ENCODE results near the gene TMEM106C.

The TMEM106C gene

GRCh38 chr12:47984331-47984801 is 21.0 kb downstream of the TMEM106C start:
- no peak overlapping the region for H3K4me2 ChIP-seq (ENCODE audit: low read depth, low read length, poor library complexity, severe bottlenecking)
- no peaks in the 10 kb centered on the region for H3K27me3 ChIP-seq (ENCODE audit: insufficient read depth, low read length, poor library complexity, severe bottlenecking)
- H3K4me1 ChIP-seq (ENCODE audit: insufficient read depth, low read length, poor library complexity, severe bottlenecking): peaks cover 1% of the 10 kb centered on the region

GRCh38 chr12:47985596-47986290 is 22.3 kb downstream of the TMEM106C start:
- Histone ChIP-seq H3K79me2 (ENCODE audit: insufficient read depth, low read length) (no peaks in the 10 kb centered on the region), H3K9me2 (replicated peaks; ENCODE audit: low read depth, low read length) (no peaks in the 10 kb centered on the region), H4K20me1 (ENCODE audit: insufficient read depth, low read length, poor library complexity, severe bottlenecking) (no peaks in the 10 kb centered on the region), H2AFZ (ENCODE audit: low read length) (no peak overlapping the region), H3K9ac (ENCODE audit: low read depth, low read length, poor library complexity, severe bottlenecking) (no peak overlapping the region), H3K36me3 (ENCODE audit: insufficient read depth, low read length) (peaks cover 40% of the 10 kb centered on the region; the same call in 1 of the 2 replicates), H3K4me2 (ENCODE audit: low read depth, low read length, poor library complexity, severe bottlenecking) (no peak overlapping the region), H3K9me3 (ENCODE audit: insufficient read depth, low read depth, low read length) (no peaks in the 10 kb centered on the region), H3F3A (ENCODE audit: low read depth) (no peaks in the 10 kb centered on the region), H3K27me3 (ENCODE audit: insufficient read depth, low read length, poor library complexity, severe bottlenecking) (no peaks in the 10 kb centered on the region), H3K4me3 (ENCODE audit: low read length, poor library complexity, severe bottlenecking) (no peak overlapping the region), H3K4me1 (ENCODE audit: insufficient read depth, low read length, poor library complexity, severe bottlenecking) (peaks cover 15% of the 10 kb centered on the region)
- TF ChIP-seq EZH2phosphoT487 (IDR thresholded peaks at IDR 0.05; ENCODE audit: borderline replicate concordance) (no peak), CTCF (conservative IDR thresholded peaks at IDR 0.05; ENCODE audit: low read length) (no peak)

More at GRCh38 chr12:47984331-47984801, 21.0 kb downstream of the TMEM106C start:
- peaks cover 44% of the 10 kb centered on the region; the same call in 1 of the 2 replicates for H3K36me3 ChIP-seq (ENCODE audit: insufficient read depth, low read length)
- no peak overlapping the region for H3K9ac ChIP-seq (ENCODE audit: low read depth, low read length, poor library complexity, severe bottlenecking)
- no peak overlapping the region for H3K4me3 ChIP-seq (ENCODE audit: low read length, poor library complexity, severe bottlenecking)
- no peaks in the 10 kb centered on the region for H3K9me2 ChIP-seq (replicated peaks; ENCODE audit: low read depth, low read length)
- no peak for TF ChIP-seq CTCF (conservative IDR thresholded peaks at IDR 0.05; ENCODE audit: low read length)
- TF ChIP-seq EZH2phosphoT487 (IDR thresholded peaks at IDR 0.05; ENCODE audit: borderline replicate concordance): no peak
- H3K79me2 ChIP-seq (ENCODE audit: insufficient read depth, low read length): no peaks in the 10 kb centered on the region
- H4K20me1 ChIP-seq (ENCODE audit: insufficient read depth, low read length, poor library complexity, severe bottlenecking): no peaks in the 10 kb centered on the region
- no peaks in the 10 kb centered on the region for H3K9me3 ChIP-seq (ENCODE audit: insufficient read depth, low read depth, low read length)
- H2AFZ ChIP-seq (ENCODE audit: low read length): no peak overlapping the region
- H3F3A ChIP-seq (ENCODE audit: low read depth): no peaks in the 10 kb centered on the region

GRCh38 chr12:47986291-47986660 is 22.9 kb downstream of the TMEM106C start:
- peaks cover 20% of the 10 kb centered on the region for H3K4me1 ChIP-seq (ENCODE audit: insufficient read depth, low read length, poor library complexity, severe bottlenecking)
- no peaks in the 10 kb centered on the region for H3K9me3 ChIP-seq (ENCODE audit: insufficient read depth, low read depth, low read length)
- H3K9ac ChIP-seq (ENCODE audit: low read depth, low read length, poor library complexity, severe bottlenecking): no peak overlapping the region
- no peak overlapping the region for H2AFZ ChIP-seq (ENCODE audit: low read length)
- no peaks in the 10 kb centered on the region for H4K20me1 ChIP-seq (ENCODE audit: insufficient read depth, low read length, poor library complexity, severe bottlenecking)
- TF ChIP-seq EZH2phosphoT487 (IDR thresholded peaks at IDR 0.05; ENCODE audit: borderline replicate concordance) (no peak), CTCF (conservative IDR thresholded peaks at IDR 0.05; ENCODE audit: low read length) (no peak)
- no peaks in the 10 kb centered on the region for H3K79me2 ChIP-seq (ENCODE audit: insufficient read depth, low read length)
- H3K36me3 ChIP-seq (ENCODE audit: insufficient read depth, low read length): peaks cover 39% of the 10 kb centered on the region; the same call in 1 of the 2 replicates
- no peak overlapping the region for H3K4me2 ChIP-seq (ENCODE audit: low read depth, low read length, poor library complexity, severe bottlenecking)
- H3K9me2 ChIP-seq (replicated peaks; ENCODE audit: low read depth, low read length): no peaks in the 10 kb centered on the region
- H3F3A ChIP-seq (ENCODE audit: low read depth): no peaks in the 10 kb centered on the region
- H3K27me3 ChIP-seq (ENCODE audit: insufficient read depth, low read length, poor library complexity, severe bottlenecking): no peaks in the 10 kb centered on the region
- no peak overlapping the region for H3K4me3 ChIP-seq (ENCODE audit: low read length, poor library complexity, severe bottlenecking)
